ENCODE results near the gene FBXW4.

GRCh38 chr10:101663097-101663496, 31.9 kb downstream of the FBXW4 start:
- no peak for TF ChIP-seq CTCF (conservative IDR thresholded peaks at IDR 0.05; ENCODE audit: low read length)
- TF ChIP-seq EZH2phosphoT487 (IDR thresholded peaks at IDR 0.05; ENCODE audit: borderline replicate concordance), result no peak

Measured in Loucy (cell line).